Neural cell (in vitro differentiated cells): Measurements from ENCODE around the gene SDK1.

Source experiments
- CTCF ChIP-seq: fragments of 450-650 bp; IDR thresholded peaks from 2 replicates; pipeline ENCODE4 v1.5.1; 2014; ENCODE audit warnings: antibody characterized with exemption, mild to moderate bottlenecking, moderate library complexity; ENCODE audit not compliant: poor library complexity, severe bottlenecking
- EP300 ChIP-seq: fragments of 450-650 bp; conservative IDR thresholded peaks from 2 replicates; pipeline ENCODE4 v1.6.1; 2014; ENCODE audit warnings: antibody characterized with exemption, mild to moderate bottlenecking, moderate library complexity; ENCODE audit not compliant: poor library complexity, severe bottlenecking
- TAF1 ChIP-seq: IDR thresholded peaks from 2 replicates; pipeline ENCODE4 v1.6.1; 2012; ENCODE audit warnings: low read depth

DNA sequence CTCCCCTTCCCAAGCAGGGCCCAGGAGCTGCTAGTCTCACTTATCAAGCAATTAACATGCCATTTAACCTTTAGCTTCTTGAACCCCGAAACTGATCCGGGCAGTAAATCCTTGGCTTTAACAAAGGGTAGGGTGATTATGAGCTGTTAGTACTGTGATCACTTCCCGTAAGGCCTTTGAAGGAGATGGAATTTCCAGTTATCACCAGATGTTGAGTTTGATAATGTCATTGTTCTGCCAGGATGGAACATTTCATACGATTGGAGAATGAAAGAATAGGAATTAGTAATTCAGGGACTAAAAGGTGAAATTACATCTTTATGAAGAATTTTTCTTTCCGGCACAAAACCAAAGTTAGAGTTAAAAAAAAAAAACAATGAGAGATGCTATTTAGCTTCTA lies 810.1 kb downstream of the SDK1 start:
- no peak for TF ChIP-seq TAF1
- TF ChIP-seq EP300 = no peak
- TF ChIP-seq CTCF = no peak
